ENCODE results near the gene IGSF22.

Gene IGSF22

DNA sequence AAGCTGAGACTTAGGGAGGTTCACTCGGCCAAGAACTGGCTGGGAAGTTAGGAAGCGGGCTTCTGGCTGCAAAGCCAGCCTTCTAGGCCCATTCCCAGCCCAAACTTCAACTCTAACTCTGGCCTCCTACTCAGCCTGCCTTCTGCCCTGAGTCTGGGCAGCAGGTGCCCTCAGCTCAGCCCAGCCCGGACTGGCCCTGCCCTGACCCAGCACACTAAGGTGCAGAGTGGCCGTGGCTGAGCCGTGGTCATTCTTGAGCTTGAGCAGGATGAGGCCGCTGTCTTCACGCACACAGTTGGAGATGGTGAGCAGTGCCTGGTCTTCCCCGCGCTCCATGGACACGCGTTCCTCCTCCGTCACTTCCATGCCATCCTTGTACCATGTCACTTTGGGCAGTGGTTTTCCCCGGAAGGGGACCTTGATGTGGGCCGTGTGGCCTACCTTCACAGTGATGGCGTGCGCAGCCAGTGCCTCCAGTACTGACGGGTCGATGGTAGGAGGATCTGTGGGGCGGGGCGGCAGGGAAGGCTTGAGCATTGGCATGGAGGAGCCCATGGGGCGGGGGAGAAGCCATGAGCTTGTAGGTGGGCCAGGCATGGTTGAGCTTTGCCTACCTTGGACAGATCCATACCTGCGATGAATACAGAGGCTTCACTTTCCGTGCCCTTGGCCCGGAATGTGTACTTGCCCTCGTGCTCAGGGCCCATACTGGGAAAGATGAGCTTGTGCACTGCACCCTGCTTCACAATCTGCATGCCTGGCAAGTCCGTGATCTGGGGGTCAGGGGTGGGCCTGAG, 12.1 kb downstream of the IGSF22 start:
- no peak for DNase-seq (ENCODE audit: low spot score)

DNA sequence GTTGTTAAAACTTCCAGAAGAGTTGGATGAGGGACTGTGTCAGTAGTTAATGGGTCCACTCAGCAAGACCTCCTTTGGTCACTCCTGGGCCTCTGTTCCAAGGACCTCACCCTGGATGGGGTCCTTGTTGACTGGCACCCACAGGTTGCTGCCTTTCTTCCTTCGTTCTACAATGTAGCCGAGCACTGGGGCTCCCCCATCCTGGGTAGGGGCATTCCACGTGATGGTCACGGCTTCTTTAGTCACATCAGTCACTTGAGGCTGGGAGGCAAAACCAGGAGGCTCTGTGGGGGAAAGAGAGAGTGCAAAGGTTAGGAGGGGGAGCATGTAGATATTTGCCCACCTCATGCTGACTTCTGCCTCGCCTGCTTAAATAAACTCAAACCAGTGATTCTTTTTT, 15.4 kb downstream of the IGSF22 start:
- DNase-seq (ENCODE audit: low spot score): no peak

DNA sequence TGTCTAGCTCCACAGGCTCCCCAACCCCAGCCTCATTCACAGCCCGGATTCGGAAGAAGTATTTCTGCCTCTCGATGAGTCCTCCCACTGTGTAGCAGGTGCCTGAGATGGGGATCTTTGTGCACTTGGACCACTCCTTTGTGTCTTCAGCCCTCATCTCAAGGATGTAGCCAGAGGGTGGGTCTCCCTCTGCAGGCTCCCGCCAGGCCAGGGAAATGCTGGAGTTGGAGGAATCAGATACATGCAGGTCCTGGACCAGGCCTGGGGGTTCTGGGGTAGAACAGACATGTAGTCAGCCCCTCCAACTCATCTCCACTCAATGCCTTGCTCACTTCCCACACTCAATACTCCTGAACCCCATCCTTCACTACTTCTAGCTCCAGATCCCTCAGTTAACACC, 16.6 kb downstream of the IGSF22 start:
- no peak for DNase-seq (ENCODE audit: low spot score)

DNA sequence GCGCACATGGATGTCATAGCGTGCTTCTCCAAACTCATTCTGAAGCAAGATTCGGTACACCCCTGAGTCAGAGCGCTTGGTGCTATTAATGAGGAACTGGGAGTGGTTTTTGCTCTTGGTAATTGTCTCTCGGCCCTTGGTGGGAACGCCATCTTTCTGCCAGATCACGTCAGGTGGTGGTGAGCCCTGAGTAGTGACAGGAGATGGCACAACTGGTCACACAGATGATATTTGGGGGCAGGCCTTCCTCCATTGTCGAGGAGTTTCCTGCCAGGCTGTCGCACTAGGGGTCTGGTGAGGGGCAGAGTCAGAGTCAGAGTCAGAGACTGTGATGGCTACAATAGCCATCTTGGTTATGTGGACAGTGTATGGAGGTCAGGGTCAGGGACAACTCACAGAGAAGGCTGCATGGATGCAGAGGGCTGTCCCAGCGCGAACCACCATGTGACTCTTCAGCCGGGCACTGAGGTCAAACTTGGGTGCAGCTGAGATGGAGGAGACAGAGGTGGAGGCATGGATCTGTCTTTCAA, 18.1 kb downstream of the IGSF22 start:
- DNase-seq (ENCODE audit: low spot score): no peak

DNA sequence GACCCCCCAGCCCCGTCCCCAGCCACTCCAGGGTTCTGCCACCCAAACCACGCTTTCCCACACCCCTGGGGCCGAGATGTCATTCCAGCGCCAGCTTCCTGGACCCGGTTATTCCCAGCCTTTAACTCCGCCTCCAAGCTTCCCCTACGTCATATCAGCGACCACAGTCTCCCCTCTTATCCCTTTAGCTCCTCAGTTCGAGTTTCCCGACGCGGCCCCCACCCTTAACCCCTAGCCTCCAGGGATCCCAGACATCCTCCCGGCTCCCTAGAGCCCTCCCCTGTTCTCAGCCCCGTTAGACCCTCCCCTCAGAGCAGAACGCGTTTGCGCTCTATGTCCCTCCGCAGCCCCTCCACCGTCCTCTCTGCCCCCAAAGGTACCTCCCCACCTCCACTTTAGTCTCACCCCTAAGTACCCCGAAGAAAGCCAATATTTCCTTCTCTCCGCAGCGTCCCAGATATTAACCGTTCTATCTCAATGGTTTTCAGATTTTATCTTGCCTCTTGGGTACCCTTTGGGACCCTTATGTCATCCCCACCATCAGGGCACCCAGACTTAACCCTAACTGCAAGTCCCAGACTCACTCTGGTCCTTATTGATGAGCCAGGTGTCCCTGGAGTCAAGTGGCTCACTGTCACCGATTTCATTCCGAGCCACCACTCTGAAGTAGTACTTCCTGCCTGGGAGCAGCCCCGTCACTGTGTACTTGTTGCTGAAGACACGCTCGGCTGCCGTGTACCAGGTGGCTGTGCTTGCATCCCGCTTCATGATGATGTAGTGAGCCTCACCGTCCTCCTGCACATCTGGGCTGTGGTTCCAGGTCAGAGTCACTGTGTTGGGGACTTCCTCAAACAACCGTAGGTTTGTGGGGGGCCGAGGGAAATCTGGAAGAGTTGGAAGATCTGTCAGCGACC, 19.4 kb downstream of the IGSF22 start:
- DNase-seq (ENCODE audit: low spot score): peak; percentile 58

DNA sequence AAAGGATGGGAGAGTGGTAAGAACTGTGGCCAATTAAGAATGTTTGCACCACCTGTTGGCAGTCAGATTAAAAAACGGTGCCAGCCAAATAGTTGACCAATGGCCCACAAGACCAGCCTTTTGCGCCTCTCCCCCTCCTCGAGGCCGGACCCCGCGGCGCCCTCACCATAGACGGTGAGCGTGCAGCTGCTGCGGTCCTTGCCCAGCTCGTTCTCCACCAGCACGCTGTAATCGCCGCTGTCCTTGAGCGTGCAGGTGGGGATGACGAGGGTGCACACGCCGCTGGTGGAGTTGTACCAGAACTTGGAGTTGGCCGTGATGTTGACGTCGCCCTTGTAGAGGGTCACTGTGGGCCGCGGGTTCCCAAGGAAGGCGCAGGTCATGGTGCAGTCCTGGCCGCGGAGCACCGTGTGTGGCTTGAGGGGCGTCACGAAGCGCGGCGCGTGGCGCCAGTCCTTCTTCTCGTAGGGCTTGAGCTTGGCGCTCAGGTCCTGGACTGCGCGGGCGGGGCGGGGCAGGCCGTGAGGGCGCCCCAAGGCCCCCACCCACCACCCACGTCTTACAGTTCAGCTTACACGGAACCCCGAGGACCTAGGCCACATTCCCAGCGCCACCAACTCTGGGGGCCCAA, 20.2 kb downstream of the IGSF22 start:
- no peak for DNase-seq (ENCODE audit: low spot score)

DNA sequence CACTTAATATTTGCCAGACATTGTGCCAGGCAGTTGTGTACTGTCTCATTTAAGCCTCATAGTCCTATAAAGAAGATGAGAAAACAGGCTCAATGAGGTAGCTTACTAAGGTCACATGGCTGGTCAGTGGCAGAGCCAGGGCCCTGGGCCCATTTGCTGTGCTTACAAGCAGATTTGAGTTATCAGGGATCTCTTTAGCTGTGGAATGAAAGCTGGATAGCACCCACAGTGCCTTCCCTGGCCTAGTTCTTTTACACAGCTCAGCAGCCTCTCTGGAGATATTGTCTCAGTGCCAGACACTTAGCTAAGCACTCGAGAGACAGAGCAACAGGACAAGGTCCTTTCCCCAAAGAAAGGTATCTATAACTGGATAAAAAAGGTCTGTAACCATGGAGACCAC, 21.3 kb downstream of the IGSF22 start:
- DNase-seq (ENCODE audit: low spot score): no peak

DNA sequence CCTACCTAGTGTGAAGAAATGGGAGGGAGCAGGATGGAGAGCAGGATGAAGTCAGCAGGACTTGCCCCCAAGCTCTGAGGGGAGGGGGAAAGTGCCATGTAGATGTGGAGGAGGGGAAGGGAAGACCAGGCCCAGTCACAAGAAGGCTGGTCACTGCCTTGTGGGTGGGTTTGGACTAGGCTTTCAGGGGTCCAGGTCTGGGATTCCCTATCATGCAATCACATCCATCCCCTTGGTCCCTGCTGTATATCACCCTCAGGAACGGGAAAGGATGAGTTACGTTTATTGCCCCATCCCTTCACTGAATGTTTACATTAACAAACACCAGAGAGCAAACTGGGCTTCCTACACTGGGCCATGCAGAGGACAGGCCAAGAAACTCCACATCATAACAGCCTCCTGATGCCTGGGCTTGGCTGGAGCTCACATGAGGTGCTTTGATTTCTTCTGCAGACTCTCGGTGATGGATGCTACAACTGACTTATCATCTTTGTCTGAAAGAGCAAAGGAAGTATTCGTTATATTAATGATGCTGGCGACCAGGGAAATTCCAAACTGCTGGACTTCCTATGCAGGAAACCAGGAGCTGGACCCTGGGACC, 21.8 kb downstream of the IGSF22 start:
- no peak for DNase-seq (ENCODE audit: low spot score)

DNA sequence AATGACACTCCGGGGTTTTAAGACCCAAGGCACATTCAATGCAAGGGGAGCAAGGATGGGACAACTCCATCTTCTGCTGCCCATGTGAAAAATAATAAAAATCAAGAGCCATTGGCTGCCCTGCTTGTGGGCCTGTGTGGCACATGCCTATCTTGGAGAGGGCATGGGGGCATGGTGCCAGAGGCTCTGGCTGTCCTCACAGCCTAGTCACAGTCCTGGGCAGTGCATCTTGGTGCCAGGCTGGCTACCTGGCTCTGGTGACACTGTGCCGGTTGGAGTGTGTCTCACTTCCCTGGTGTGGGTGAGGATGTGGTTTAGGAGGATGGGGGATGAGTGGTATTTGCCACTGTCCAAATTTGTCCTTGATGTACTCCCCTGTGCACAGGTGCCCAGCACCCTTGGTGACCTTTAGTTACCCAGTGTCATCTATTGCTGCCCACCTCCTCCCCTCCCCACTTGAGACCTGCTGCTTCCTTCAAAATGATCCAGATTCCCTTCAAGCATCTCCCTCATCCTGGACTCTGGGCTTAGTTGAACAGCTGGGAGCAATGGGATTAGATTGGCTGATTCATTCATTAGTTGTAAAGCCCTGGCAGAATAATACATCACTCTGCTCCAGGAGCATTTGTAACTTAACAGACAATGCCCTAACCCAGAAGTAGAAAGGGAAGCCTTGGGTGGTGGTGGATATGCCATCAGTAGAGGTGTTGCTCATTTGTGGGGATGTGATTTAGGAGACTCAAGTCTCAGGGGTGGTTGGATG, 22.8 kb downstream of the IGSF22 start:
- no peak for DNase-seq (ENCODE audit: low spot score)

DNA sequence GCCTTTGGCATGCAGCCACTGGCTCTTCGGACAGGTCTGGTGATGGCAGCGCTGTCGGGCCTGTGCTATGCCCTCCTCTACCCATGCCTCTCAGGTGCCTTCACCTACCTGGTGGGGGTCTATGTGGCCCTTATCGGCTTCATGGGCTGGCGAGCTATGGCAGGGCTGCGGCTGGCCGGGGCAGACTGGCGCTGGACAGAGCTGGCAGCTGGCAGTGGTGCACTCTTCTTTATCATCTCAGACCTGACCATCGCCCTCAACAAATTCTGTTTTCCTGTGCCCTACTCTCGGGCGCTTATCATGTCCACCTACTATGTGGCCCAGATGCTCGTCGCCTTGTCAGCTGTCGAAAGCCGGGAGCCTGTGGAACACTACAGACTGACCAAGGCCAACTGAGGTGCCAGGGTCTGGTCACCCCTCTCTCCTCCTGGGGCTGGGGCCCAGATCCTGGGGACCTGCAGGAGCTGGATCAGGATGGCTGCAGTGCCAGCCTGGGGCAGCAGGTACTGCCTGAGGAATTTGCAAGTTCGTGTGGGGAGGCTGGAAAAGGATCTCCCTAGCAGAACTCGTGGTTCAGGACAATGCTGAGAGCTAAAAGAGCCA, 24.3 kb downstream of the IGSF22 start:
- DNase-seq (ENCODE audit: low spot score): no peak

DNA sequence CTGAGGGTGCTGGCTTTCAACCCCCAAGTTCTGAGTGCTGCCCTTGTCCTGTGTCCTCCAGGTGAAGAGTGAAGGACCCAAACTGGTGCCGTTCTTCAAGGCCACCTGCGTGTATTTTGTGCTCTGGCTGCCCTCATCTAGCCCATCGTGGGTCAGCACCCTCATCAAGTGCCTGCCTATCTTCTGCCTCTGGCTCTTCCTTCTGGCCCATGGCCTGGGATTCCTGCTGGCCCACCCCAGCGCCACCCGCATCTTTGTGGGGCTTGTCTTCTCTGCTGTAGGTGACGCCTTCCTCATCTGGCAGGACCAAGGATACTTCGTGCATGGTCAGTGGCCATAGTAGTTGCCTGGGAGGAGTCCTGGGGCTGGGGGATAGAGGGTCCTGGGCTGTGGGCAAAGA, 25.1 kb downstream of the IGSF22 start:
- no peak for DNase-seq (ENCODE audit: low spot score)

DNA sequence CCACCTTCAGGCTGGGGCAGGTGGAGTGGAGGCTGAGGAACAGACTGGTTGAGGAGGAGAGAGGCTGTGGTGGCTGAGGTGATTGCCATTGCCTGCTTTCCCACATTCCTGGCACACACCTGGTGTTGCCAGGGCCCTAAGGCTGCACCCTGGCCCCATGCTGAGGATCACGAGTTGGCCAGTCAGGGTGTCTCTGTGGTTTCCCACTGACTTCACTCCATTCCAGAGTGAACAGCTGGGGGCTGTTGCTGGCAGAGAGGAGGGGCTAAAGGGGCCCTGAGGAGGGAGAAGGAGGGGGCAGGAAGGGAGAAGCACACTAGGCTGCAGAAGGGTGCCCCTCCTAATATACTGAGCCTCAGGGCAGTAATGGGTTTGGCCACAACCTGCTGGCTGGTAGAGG, 25.6 kb downstream of the IGSF22 start:
- DNase-seq (ENCODE audit: low spot score): no peak

DNA sequence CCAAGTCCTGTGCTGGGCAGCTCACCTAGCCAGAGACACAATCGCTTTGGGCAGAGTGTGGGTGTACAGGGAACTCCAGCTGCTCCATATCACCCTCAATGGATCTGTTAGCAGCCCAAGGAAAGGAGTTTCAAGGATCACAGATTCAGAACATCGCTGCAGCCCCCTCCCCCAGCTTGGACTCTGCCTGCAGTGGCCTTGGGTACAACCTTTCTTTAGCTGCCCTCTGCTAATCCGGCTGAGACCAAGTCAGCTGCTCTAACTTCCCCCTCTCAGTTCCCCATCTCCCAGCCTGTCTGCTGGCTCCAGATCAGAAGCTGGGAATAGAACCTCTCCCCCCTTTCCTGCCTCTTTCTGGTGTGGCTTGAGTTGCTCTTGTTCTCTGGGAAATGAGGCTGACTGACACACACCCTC, 26.1 kb downstream of the IGSF22 start:
- no peak for DNase-seq (ENCODE audit: low spot score)

DNA sequence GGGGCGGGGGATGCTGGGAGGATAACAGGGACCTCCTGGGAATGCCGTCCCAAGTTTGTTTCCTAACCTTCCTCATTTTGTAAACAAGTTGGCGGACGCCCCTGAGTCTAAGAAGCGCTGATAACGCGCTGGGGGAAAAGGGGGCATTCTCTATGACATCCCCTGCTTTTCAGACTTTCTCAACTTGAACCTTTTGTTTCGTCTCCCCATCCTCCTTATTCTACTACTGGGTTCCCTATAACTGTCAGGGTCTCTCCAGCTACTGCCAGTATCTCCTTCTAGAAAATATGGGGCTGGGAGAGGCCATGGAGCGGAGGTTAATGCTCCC, 26.8 kb downstream of the IGSF22 start:
- DNase-seq (ENCODE audit: low spot score): no peak

DNA sequence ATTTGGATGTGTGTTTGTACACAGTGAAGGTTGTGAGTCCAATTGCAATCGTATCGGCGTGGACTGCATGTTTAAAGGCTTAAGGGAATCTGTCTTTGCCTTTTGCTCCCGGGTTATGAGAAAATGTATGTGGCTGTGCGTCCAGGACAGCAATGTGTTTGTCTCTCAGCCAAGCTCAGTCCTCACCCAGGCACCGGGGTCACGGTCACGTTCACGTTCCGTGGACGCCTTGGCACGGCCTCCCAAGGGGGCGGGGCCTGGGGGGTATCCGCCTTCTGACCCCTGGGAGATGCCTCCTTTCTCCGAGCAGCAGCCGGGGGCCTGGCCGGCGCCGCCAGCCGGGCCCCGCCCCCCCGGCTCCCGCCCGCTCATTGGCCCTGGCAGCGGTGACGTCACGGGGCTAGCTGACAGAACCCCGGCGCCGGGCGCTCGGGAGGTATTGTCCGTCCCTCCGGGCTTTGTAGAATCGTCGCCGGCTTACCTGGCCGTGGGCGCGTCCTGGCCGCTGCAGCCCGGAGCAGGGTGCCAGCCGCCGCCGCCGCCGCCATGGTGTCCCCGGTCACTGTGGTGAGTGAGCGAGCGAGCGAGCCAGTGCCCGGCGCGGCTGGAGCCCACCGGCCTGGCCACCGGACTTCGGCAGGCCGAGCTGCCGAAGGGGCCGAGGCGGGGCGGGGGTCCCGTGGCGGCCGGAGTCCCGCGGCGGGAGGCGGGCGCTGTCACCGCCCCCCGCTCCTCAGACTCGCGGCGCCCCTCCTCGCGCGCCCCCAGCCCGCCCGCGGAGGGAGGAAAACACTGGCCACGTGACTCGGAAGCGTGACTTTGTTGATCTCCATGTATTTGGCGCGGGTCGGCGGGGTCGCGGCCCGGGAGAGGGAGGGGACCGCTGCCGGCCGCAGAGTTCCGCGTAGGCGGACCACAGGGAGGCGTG, 27.4 kb downstream of the IGSF22 start, which contains the start of gene TMEM86A:
Gene TMEM86A, plus strand, starts transcription at position 439 of the 928 bp plus-strand sequence. Its CDS starts 108 bp downstream, at position 547.
- DNase-seq (ENCODE audit: low spot score): peak; percentile 91

DNA sequence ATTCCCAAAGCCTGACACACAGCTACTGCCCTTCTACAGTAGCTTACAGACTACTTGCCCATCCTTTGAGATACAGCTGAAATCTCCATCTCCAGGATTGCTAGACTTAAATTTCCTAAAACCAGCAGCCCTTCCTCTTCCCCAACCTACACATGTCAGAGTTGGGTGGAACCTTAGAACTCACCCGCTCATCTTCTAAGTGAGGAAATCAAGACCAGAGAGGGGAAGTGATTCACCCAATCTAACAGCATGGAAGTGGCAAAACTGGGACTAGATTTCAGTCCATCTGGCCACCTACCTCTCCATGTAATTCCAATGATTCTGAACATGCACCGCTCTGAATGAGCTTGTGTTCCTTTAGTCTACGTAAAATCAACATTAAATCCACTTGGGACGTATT, 28.4 kb downstream of the IGSF22 start:
- DNase-seq (ENCODE audit: low spot score): no peak

DNA sequence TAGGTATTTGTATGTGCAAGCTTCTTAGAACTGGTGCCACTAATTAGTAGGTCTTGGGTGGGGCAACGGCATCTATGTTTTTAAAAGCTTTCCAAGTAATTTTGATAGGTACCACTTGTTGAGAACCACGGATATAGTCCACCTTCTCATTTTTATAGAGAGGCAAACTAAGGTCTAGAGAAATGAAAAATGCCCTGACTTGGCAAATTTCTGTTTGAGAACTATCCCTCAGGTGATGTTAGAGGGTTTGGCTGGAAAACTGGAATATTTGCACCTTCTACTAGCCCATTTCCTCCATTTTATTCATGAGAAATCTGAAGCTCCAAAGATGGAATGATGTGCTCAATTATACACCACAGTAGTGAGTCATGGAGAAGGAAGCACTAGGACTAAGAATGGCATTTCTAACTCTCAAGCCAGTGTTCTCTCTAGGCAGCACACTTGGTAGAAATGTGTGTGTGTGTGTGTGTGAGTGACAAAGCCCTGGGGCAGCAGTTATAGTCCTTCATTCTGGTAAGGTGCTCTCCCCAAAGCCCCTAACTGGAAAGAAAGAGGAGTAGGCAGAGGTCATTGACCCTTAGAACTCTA, 29.3 kb downstream of the IGSF22 start:
- no peak for DNase-seq (ENCODE audit: low spot score)

DNA sequence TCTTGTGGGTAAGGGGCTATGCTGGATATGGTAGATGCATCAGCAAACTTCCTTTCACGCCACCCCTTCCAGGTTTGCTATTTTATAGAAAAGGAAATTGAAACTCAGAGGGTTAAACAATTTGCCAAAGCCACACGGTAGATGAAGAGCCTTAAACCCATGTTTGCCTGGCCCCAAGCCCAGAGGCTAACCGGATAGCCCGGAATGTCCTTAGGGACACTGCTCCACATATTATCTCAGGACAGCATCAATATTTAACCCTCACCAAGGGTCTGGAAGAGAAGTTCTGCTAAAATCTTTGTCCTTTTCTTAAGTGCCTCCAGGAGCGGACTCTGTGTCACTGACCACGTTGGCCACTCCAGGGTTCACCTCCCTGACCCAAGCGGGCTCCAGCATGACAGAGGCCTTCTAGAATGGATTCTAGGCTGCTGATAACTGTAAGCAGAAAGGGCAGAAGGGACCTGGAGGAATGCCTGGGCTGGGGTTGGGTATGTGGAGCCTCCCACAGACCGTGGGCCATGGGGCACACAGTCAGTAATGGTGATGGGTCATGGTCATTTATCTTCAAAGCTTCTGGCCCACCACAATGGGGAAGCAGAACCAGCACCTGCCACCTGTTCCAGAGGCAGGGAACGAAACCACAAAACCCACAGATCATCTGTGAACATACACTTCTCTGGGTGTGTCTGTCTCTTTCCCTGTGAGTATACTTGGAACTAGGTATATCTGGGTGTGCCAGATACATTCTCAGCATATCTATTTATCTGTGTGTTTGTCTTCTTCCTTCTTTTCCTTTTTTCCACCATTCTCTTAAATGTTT, 32.8 kb downstream of the IGSF22 start:
- no peak for DNase-seq (ENCODE audit: low spot score)

All from CD4-positive, alpha-beta T cell treated with Interleukin-2 at 100 ng/mL for 4 hours (primary cell).